GM18861 (cell line): ENCODE results near the gene TMEM221.
"Not testable (repeated sequence)": the region's sequence is repeated elsewhere in the genome, so short reads cannot be mapped to it uniquely, and the experiment has no call there.

Experiments
- ATAC-seq: cut with Tn5 transposase; IDR thresholded peaks from one replicate; pipeline ENCODE4 v1.9.1; 2021; ENCODE audit not compliant: unreplicated experiment

TMEM221 gene

GRCh38 chr19:17448131-17448967 lies at the start of gene TMEM221:
Gene TMEM221, minus strand, starts transcription at chr19:17448668. Its CDS starts 206 bp downstream, at chr19:17448462.
- no peak for ATAC-seq

GRCh38 chr19:17497149-17497798 lies 48.8 kb upstream of the TMEM221 start:
- ATAC-seq = no peak

GRCh38 chr19:17496337-17496997 lies 48.0 kb upstream of the TMEM221 start:
- ATAC-seq = peak; percentile 80

- no peak for ATAC-seq
These were observed 47.3 kb upstream of the TMEM221 start for GRCh38 chr19:17495639-17496296.

GRCh38 chr19:17491287-17491686 lies 42.8 kb upstream of the TMEM221 start:
- ATAC-seq = no peak

- no peak for ATAC-seq
These were observed 41.9 kb upstream of the TMEM221 start for GRCh38 chr19:17490411-17490810.

GRCh38 chr19:17489392-17490030 lies 41.0 kb upstream of the TMEM221 start:
- ATAC-seq = no peak

GRCh38 chr19:17488593-17489391 lies 40.3 kb upstream of the TMEM221 start:
- ATAC-seq = no peak

- no peak for ATAC-seq
These were observed 39.0 kb upstream of the TMEM221 start for GRCh38 chr19:17487284-17488121.

- ATAC-seq = no peak
These were observed 38.2 kb upstream of the TMEM221 start for GRCh38 chr19:17486545-17487240.

- ATAC-seq = no peak
These were observed 36.2 kb upstream of the TMEM221 start for GRCh38 chr19:17484520-17485185.

GRCh38 chr19:17483605-17484002 lies 35.1 kb upstream of the TMEM221 start:
- ATAC-seq = no peak

GRCh38 chr19:17482877-17483604 lies 34.6 kb upstream of the TMEM221 start:
- ATAC-seq = no peak

GRCh38 chr19:17481986-17482385 lies 33.5 kb upstream of the TMEM221 start:
- no peak for ATAC-seq

GRCh38 chr19:17479325-17479791 lies 30.9 kb upstream of the TMEM221 start:
- ATAC-seq = no peak

- no peak for ATAC-seq
These were observed 27.2 kb upstream of the TMEM221 start for GRCh38 chr19:17475541-17476115.

- not testable (repeated sequence) for ATAC-seq
These were observed 26.6 kb upstream of the TMEM221 start for GRCh38 chr19:17475011-17475540.
